Measurements from ENCODE around the gene RAB25. TPM values are rescaled to one million over a fixed set of nuclear protein-coding genes. Genes with fewer than 3 reads are reported as not detected.

RAB25 gene
- total and polyA plus RNA-seq, 2 of the 13 experiments (the other 11 are each of a cell fraction or from before 2014, with no cell fraction given): 0.20 to 0.22 TPM

DNA sequence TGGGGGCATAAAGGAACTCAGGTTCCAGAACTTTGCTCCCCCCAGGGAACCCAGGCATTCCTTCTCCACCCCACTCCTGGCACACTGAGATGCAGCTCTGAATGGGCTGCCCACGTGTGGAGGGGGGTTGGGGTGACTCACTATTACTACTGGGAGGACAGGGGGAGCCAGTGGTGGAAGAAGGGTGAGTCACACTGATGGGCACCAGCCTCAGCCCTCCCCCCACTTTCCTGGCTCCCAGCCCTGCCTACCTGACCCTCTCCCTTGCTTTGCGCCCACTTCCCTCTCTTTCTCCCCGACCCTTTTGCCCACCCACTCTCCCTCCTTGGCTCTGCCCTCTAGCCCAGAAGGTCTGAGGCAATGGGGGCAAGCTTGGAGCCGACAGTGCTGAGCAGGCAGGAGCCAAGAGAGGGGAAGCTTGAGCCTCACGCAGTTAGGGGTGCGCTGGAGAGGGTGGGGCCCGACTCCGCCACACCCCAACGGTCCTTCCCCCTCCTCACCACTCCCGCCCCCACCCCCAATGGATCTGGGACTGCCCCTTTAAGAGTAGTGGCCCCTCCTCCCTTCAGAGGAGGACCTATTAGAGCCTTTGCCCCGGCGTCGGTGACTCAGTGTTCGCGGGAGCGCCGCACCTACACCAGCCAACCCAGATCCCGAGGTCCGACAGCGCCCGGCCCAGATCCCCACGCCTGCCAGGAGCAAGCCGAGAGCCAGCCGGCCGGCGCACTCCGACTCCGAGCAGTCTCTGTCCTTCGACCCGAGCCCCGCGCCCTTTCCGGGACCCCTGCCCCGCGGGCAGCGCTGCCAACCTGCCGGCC lies 53.4 kb downstream of the RAB25 start, which contains the start of gene LMNA (continued):
- TF ChIP-seq, protein P1, sequence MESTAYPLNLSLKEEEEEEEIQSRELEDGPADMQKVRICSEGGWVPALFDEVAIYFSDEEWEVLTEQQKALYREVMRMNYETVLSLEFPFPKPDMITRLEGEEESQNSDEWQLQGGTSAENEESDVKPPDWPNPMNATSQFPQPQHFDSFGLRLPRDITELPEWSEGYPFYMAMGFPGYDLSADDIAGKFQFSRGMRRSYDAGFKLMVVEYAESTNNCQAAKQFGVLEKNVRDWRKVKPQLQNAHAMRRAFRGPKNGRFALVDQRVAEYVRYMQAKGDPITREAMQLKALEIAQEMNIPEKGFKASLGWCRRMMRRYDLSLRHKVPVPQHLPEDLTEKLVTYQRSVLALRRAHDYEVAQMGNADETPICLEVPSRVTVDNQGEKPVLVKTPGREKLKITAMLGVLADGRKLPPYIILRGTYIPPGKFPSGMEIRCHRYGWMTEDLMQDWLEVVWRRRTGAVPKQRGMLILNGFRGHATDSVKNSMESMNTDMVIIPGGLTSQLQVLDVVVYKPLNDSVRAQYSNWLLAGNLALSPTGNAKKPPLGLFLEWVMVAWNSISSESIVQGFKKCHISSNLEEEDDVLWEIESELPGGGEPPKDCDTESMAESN (CRISPR knock-in tag; conservative IDR thresholded peaks at IDR 0.05): no peak
- TF ChIP-seq, protein P2, sequence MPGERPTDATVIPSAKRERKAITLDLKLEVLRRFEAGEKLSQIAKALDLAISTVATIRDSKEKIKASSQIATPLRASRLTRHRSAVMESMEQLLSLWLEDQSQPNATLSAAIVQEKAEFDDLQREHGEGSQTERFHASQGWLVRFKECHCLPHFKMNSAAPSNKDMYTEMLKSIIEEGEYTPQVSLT (CRISPR knock-in tag; IDR thresholded peaks at IDR 0.05; ENCODE audit: borderline replicate concordance, low read depth): no peak
- no peak for TF ChIP-seq MYNN (CRISPR knock-in tag; IDR thresholded peaks at IDR 0.05; ENCODE audit: low read depth)
- TF ChIP-seq, protein P3, sequence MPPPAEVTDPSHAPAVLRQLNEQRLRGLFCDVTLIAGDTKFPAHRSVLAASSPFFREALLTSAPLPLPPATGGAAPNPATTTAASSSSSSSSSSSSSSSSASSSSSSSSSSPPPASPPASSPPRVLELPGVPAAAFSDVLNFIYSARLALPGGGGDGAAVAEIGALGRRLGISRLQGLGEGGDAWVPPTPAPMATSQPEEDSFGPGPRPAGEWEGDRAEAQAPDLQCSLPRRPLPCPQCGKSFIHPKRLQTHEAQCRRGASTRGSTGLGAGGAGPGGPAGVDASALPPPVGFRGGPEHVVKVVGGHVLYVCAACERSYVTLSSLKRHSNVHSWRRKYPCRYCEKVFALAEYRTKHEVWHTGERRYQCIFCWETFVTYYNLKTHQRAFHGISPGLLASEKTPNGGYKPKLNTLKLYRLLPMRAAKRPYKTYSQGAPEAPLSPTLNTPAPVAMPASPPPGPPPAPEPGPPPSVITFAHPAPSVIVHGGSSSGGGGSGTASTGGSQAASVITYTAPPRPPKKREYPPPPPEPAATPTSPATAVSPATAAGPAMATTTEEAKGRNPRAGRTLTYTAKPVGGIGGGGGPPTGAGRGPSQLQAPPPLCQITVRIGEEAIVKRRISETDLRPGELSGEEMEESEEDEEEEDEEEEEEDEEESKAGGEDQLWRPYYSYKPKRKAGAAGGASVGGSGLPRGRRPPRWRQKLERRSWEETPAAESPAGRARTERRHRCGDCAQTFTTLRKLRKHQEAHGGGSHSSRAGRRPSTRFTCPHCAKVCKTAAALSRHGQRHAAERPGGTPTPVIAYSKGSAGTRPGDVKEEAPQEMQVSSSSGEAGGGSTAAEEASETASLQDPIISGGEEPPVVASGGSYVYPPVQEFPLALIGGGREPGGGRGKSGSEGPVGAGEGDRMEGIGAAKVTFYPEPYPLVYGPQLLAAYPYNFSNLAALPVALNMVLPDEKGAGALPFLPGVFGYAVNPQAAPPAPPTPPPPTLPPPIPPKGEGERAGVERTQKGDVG (CRISPR knock-in tag; IDR thresholded peaks at IDR 0.05; ENCODE audit: borderline replicate concordance): no peak
- no peak for TF ChIP-seq ETV5 (CRISPR knock-in tag; IDR thresholded peaks at IDR 0.05; ENCODE audit: borderline replicate concordance)
- TF ChIP-seq KDM4B (CRISPR knock-in tag; IDR thresholded peaks at IDR 0.05): 0 out of 2 replicates have a peak, but pooled peaks have one; percentile 61
- TF ChIP-seq, protein P4, sequence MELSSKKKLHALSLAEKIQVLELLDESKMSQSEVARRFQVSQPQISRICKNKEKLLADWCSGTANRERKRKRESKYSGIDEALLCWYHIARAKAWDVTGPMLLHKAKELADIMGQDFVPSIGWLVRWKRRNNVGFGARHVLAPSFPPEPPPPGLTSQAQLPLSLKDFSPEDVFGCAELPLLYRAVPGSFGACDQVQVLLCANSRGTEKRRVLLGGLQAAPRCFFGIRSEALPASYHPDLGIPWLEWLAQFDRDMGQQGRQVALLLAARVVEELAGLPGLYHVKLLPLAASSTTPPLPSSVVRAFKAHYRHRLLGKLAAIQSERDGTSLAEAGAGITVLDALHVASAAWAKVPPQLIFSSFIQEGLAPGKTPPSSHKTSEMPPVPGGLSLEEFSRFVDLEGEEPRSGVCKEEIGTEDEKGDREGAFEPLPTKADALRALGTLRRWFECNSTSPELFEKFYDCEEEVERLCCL (CRISPR knock-in tag; IDR thresholded peaks at IDR 0.05; ENCODE audit: borderline replicate concordance): no peak
- no peak for TF ChIP-seq HHEX (CRISPR knock-in tag; IDR thresholded peaks at IDR 0.05)
- TF ChIP-seq DR1 (CRISPR knock-in tag; IDR thresholded peaks at IDR 0.05): peak; percentile 65; the same call in 1 of the 2 replicates
- no peak for TF ChIP-seq RAD21 (CRISPR knock-in tag; IDR thresholded peaks at IDR 0.05)
- no peak for TF ChIP-seq RFXAP (CRISPR knock-in tag; IDR thresholded peaks at IDR 0.05; ENCODE audit: borderline replicate concordance)
- TF ChIP-seq TSC22D2 (CRISPR knock-in tag; IDR thresholded peaks at IDR 0.05; ENCODE audit: borderline replicate concordance): no peak
- no peak for TF ChIP-seq ZNF678 (CRISPR knock-in tag; IDR thresholded peaks at IDR 0.05)
- no peak for TF ChIP-seq ZNF780A (CRISPR knock-in tag; IDR thresholded peaks at IDR 0.05)
- TF ChIP-seq CREB1 (IDR thresholded peaks at IDR 0.05): peak; percentile 13; the same call in 1 of the 2 replicates
- TF ChIP-seq CREB1 (CRISPR knock-in tag; IDR thresholded peaks at IDR 0.05): no peak
- TF ChIP-seq ZIK1 (CRISPR knock-in tag; IDR thresholded peaks at IDR 0.05; ENCODE audit: borderline replicate concordance, low read depth): no peak
- TF ChIP-seq ZNF720 (CRISPR knock-in tag; IDR thresholded peaks at IDR 0.05): no peak
- TF ChIP-seq ZNF772 (CRISPR knock-in tag; IDR thresholded peaks at IDR 0.05): no peak; the same call in 1 of the 2 replicates
- no peak for TF ChIP-seq CCAR2 (optimal IDR thresholded peaks at IDR 0.05; ENCODE audit: low read depth, low read length)
- TF ChIP-seq ZNF660 (CRISPR knock-in tag; IDR thresholded peaks at IDR 0.05; ENCODE audit: borderline replicate concordance, low read depth): no peak
- TF ChIP-seq NR2F1 (CRISPR knock-in tag; IDR thresholded peaks at IDR 0.05): no peak
